Endodermal cell (in vitro differentiated cells): ENCODE results near the gene GNAZ. TPM values are rescaled to one million over a fixed set of nuclear protein-coding genes. Genes with fewer than 3 reads are reported as not detected.
A peak's percentile ranks its signal among the peaks of the same experiment; 100 is the strongest.

Experiments
- DNase-seq: peaks from one replicate; pipeline ENCODE4 v3.0.0-alpha.2; 2017
- H3K27ac ChIP-seq: 2 replicates; pipeline ENCODE4 v1.5.1; 2013; ENCODE audit warnings: mild to moderate bottlenecking, low read depth, low read length, moderate library complexity
- H3K27me3 ChIP-seq: 2 replicates; pipeline ENCODE4 v1.6.1; 2013; ENCODE audit warnings: mild to moderate bottlenecking, low read length, moderate library complexity; ENCODE audit not compliant: insufficient read depth, control insufficient read depth, poor library complexity, severe bottlenecking
- H3K36me3 ChIP-seq: 2 replicates; pipeline ENCODE4 v1.7.0; 2013; ENCODE audit warnings: mild to moderate bottlenecking, low read length, moderate library complexity; ENCODE audit not compliant: control insufficient read depth, insufficient read depth
- H3K4me1 ChIP-seq: one replicate; pipeline ENCODE4 v1.7.0; 2013; ENCODE audit warnings: low read length; ENCODE audit not compliant: control insufficient read depth, insufficient read depth
- H3K4me3 ChIP-seq: 2 replicates; pipeline ENCODE4 v1.5.1; 2013; ENCODE audit warnings: mild to moderate bottlenecking, low read length, moderate library complexity
- H3K9ac ChIP-seq: 2 replicates; pipeline ENCODE4 v1.6.1; 2013; ENCODE audit warnings: mild to moderate bottlenecking, low read length, moderate library complexity; ENCODE audit not compliant: poor library complexity, severe bottlenecking; ENCODE audit errors: extremely low read depth
- H3K9me3 ChIP-seq: 2 replicates; pipeline ENCODE4 v1.6.1; 2013; ENCODE audit warnings: mild to moderate bottlenecking, low read length, moderate library complexity; ENCODE audit not compliant: control insufficient read depth
- H3K27ac Mint-ChIP-seq: 2 replicates; pipeline ENCODE4 v1.8.0; 2020; ENCODE audit warnings: mixed read lengths
- H3K27me3 Mint-ChIP-seq: 2 replicates; pipeline ENCODE4 v1.8.0; 2021; ENCODE audit warnings: mild to moderate bottlenecking, mixed read lengths; ENCODE audit not compliant: insufficient read depth
- H3K36me3 Mint-ChIP-seq: 2 replicates; pipeline ENCODE4 v1.8.0; 2020; ENCODE audit warnings: low read depth, mixed read lengths
- H3K4me1 Mint-ChIP-seq: 2 replicates; pipeline ENCODE4 v1.8.0; 2020; ENCODE audit warnings: mixed read lengths
- H3K4me3 Mint-ChIP-seq: 2 replicates; pipeline ENCODE4 v1.8.0; 2020; ENCODE audit warnings: mild to moderate bottlenecking, moderate library complexity, mixed read lengths
- H3K9me3 Mint-ChIP-seq: 2 replicates; pipeline ENCODE4 v1.8.0; 2020; ENCODE audit warnings: mild to moderate bottlenecking, mixed read lengths
- WGBS, 2 experiments: methylation state at CpG; one replicate each; pipeline versions ENCODE4 v1.1.5 to v1.1.7; 2013; ENCODE audit warnings: missing lambda C conversion rate in 2 of 2, mixed read lengths in 1 of 2; ENCODE audit not compliant: insufficient coverage in 1 of 2, insufficient read length in 1 of 2; 5-methylcytosine and 5-hydroxymethylcytosine counted together
- total RNA-seq, 2 donors: library from RNA; stranded (reverse); fragmentation: NEBNext Ultra II Directional in 1 of 2; extraction: Animal tissue kit (Norgen Biotek cat#: 25700) in 1 of 2; gene quantifications; 2 replicates in 1 of 2; 3 replicates in 1 of 2; pipeline ENCODE4 v1.2.1, GENCODE V29; 2021
- TF ChIP-seq, protein P1 (sequence below): fragments of 200-600 bp; sonication (generic); conservative IDR thresholded peaks from 2 replicates; pipeline ENCODE4 v1.5.0; 2021; ENCODE audit warnings: antibody characterized with exemption, mild to moderate bottlenecking

GNAZ gene
- total RNA-seq, 2 donors from 2014 or later = 16.7 to 17.9 TPM

- TF ChIP-seq, protein P1, sequence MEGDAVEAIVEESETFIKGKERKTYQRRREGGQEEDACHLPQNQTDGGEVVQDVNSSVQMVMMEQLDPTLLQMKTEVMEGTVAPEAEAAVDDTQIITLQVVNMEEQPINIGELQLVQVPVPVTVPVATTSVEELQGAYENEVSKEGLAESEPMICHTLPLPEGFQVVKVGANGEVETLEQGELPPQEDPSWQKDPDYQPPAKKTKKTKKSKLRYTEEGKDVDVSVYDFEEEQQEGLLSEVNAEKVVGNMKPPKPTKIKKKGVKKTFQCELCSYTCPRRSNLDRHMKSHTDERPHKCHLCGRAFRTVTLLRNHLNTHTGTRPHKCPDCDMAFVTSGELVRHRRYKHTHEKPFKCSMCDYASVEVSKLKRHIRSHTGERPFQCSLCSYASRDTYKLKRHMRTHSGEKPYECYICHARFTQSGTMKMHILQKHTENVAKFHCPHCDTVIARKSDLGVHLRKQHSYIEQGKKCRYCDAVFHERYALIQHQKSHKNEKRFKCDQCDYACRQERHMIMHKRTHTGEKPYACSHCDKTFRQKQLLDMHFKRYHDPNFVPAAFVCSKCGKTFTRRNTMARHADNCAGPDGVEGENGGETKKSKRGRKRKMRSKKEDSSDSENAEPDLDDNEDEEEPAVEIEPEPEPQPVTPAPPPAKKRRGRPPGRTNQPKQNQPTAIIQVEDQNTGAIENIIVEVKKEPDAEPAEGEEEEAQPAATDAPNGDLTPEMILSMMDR = peak; percentile 26
- Histone ChIP-seq H3K27ac (peak overlapping the region; percentile 86), H3K9ac (no peak overlapping the region), H3K4me3 (no peak overlapping the region), H3K4me1 (no peaks in the 10 kb centered on the region), H3K27me3 (no peaks in the 10 kb centered on the region), H3K9me3 (no peaks in the 10 kb centered on the region), H3K36me3 (no peaks in the 10 kb centered on the region)
- Mint-ChIP-seq H3K27me3 (no peaks in the 10 kb centered on the region), H3K27ac (peak overlapping the region; percentile 44), H3K4me1 (peaks cover 3% of the 10 kb centered on the region), H3K4me3 (no peak overlapping the region), H3K9me3 (no peaks in the 10 kb centered on the region), H3K36me3 (peaks cover 3% of the 10 kb centered on the region)
- no peak for DNase-seq
- 82 to 92% methylated on average over 10 to 31 of the region's 31 CpGs for WGBS, 2 experiments
These were observed 24.7 kb downstream of the GNAZ start for GRCh38 chr22:23094695-23095681.

- H3K27me3 ChIP-seq = no peaks in the 10 kb centered on the region
- no peaks in the 10 kb centered on the region for H3K9me3 Mint-ChIP-seq
- H3K36me3 ChIP-seq = no peaks in the 10 kb centered on the region
- WGBS, 2 experiments = 92 to 93% methylated on average over 44 to 45 of the region's 45 CpGs
- H3K9me3 ChIP-seq = no peaks in the 10 kb centered on the region
- H3K4me3 Mint-ChIP-seq = no peak overlapping the region
- no peaks in the 10 kb centered on the region for H3K4me1 ChIP-seq
- H3K4me3 ChIP-seq = no peak overlapping the region
- TF ChIP-seq, protein P1 = no peak
- no peak overlapping the region for H3K9ac ChIP-seq
- peaks cover 7% of the 10 kb centered on the region for H3K4me1 Mint-ChIP-seq
- H3K27me3 Mint-ChIP-seq = no peaks in the 10 kb centered on the region
- peak overlapping the region; percentile 86 for H3K27ac ChIP-seq
- peaks cover 3% of the 10 kb centered on the region for H3K36me3 Mint-ChIP-seq
- H3K27ac Mint-ChIP-seq = no peak overlapping the region
- DNase-seq = no peak
These were observed 25.5 kb downstream of the GNAZ start for GRCh38 chr22:23095733-23096342.

DNA sequence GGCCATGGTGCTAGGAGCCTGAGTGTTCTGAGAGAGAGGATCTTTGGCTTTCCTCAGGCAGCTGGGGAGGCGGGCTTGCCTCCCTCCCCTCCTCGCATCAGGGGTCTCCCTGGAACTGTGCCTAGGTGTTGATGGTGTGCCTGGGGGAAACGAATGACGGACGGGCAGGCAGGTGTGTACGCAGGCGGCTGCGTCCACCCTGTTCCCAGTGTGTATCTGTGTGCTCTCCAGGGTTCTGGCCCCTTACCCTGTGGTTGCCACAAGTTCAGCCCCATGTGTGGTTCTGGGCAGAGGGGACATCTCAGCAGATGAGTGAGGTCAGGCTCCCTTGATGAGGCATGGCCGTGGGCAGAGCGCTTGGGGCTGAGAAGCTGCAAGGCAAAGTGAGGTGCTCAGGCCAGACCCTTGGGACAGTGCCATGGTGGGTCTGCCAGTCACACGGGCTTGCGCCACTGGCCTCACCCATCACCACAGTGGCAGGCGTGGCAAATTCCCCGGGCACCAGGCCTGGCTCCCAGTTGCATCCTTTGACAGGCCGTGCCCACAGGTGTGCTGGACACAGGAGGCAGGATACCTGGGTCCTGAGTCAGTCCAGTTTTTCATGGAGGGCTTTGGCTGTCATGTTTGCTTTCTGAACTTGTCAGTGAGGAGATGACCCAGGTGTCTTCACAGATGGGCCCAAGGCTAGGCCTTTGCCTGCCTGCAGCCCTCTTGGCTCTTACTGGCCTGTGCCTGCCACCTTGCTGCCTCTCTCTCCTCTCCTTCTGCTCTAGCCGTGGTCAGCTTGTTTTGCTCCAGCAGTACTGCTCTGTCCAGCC is 27.3 kb downstream of the GNAZ start:
- H3K9me3 Mint-ChIP-seq = no peaks in the 10 kb centered on the region
- Histone ChIP-seq H3K9me3 (no peaks in the 10 kb centered on the region), H3K9ac (no peak overlapping the region), H3K4me3 (no peak overlapping the region), H3K4me1 (no peaks in the 10 kb centered on the region), H3K27me3 (no peaks in the 10 kb centered on the region), H3K27ac (no peak overlapping the region), H3K36me3 (no peaks in the 10 kb centered on the region)
- H3K36me3 Mint-ChIP-seq = peaks cover 3% of the 10 kb centered on the region
- H3K27ac Mint-ChIP-seq = no peak overlapping the region
- TF ChIP-seq, protein P1 = no peak
- peaks cover 7% of the 10 kb centered on the region for H3K4me1 Mint-ChIP-seq
- no peak overlapping the region for H3K4me3 Mint-ChIP-seq
- H3K27me3 Mint-ChIP-seq = no peaks in the 10 kb centered on the region
- 94 to 97% methylated on average over 14 to 16 of the region's 16 CpGs for WGBS, 2 experiments
- no peak for DNase-seq
